HG03097 (cell line): ENCODE results near the gene RBFA.
"Not testable (repeated sequence)": the region's sequence is repeated elsewhere in the genome, so short reads cannot be mapped to it uniquely, and the experiment has no call there.

ENCODE experiments used
- ATAC-seq: cut with Tn5 transposase; IDR thresholded peaks from one replicate; pipeline ENCODE4 v1.9.1; 2021; ENCODE audit not compliant: unreplicated experiment, low FRiP score

The RBFA gene

GRCh38 chr18:80034068-80034851, at the start of gene RBFA:
Gene RBFA, plus strand, starts transcription at chr18:80034434. Its CDS starts 62 bp downstream, at chr18:80034496.
- ATAC-seq = peak; percentile 76

GRCh38 chr18:79985172-79985571, 49.1 kb upstream of the RBFA start:
- no peak for ATAC-seq

GRCh38 chr18:79986726-79987125, 47.5 kb upstream of the RBFA start:
- no peak for ATAC-seq

- no peak for ATAC-seq
These were observed 46.7 kb upstream of the RBFA start for GRCh38 chr18:79987566-79987965.

- ATAC-seq = peak; percentile 46
These were observed 46.2 kb upstream of the RBFA start for GRCh38 chr18:79988071-79988450.

- peak; percentile 94 for ATAC-seq
These were observed 45.6 kb upstream of the RBFA start, which contains the start of gene TXNL4A for GRCh38 chr18:79988451-79989194. Gene TXNL4A, minus strand, starts transcription at chr18:79988563. Its CDS starts 171 bp downstream, at chr18:79988392.

- no peak for ATAC-seq
These were observed 45.1 kb upstream of the RBFA start for GRCh38 chr18:79989195-79989497.

GRCh38 chr18:79991494-79991893, 42.7 kb upstream of the RBFA start:
- no peak for ATAC-seq

GRCh38 chr18:79999701-80000100, 34.5 kb upstream of the RBFA start:
- not testable (repeated sequence) for ATAC-seq

- no peak for ATAC-seq
These were observed 33.4 kb upstream of the RBFA start for GRCh38 chr18:80000877-80001276.

- no peak for ATAC-seq
These were observed 31.8 kb upstream of the RBFA start for GRCh38 chr18:80002468-80002867.

GRCh38 chr18:80004600-80005342, 29.5 kb upstream of the RBFA start:
- ATAC-seq = no peak

GRCh38 chr18:80006724-80007123, 27.5 kb upstream of the RBFA start:
- no peak for ATAC-seq

- no peak for ATAC-seq
These were observed 24.3 kb upstream of the RBFA start for GRCh38 chr18:80009661-80010550.

GRCh38 chr18:80010551-80010906, 23.7 kb upstream of the RBFA start:
- ATAC-seq = no peak

- not testable (repeated sequence) for ATAC-seq
These were observed 22.6 kb upstream of the RBFA start for GRCh38 chr18:80011496-80012137.

GRCh38 chr18:80012714-80013113, 21.5 kb upstream of the RBFA start:
- no peak for ATAC-seq

GRCh38 chr18:80022613-80023012, 11.6 kb upstream of the RBFA start:
- ATAC-seq = no peak

- ATAC-seq = no peak
These were observed 11.1 kb upstream of the RBFA start for GRCh38 chr18:80023173-80023572.

- no peak for ATAC-seq
These were observed 7.9 kb upstream of the RBFA start for GRCh38 chr18:80026363-80026762.
